ENCODE results near the gene PSMB5. TPM values are rescaled to one million over a fixed set of nuclear protein-coding genes. Genes with fewer than 3 reads are reported as not detected.
A peak's percentile ranks its signal among the peaks of the same experiment; 100 is the strongest.

PSMB5 gene
- total RNA-seq, 1 donor from 2014 or later = 67.6 TPM

GRCh38 chr14:22987291-22987690, 47.4 kb downstream of the PSMB5 start:
- no peak for DNase-seq (ENCODE audit: low spot score)

GRCh38 chr14:22986508-22987054, 48.1 kb downstream of the PSMB5 start:
- peak; percentile 92 for DNase-seq (ENCODE audit: low spot score)

- no peak for DNase-seq (ENCODE audit: low spot score)
Measured at GRCh38 chr14:22985894-22986507, 48.7 kb downstream of the PSMB5 start.

- DNase-seq (ENCODE audit: low spot score) = no peak
Measured at GRCh38 chr14:22984959-22985658, 49.6 kb downstream of the PSMB5 start.

GRCh38 chr14:22982477-22983245, 52.0 kb downstream of the PSMB5 start, which contains the start of gene AJUBA:
Gene AJUBA, minus strand, starts transcription at chr14:22982551. Its CDS starts 285 bp downstream, at chr14:22982266.
- peak; percentile 90 for DNase-seq (ENCODE audit: low spot score)

- DNase-seq (ENCODE audit: low spot score) = no peak
Measured at GRCh38 chr14:22981876-22982476, 52.7 kb downstream of the PSMB5 start.

GRCh38 chr14:22981090-22981875, 53.4 kb downstream of the PSMB5 start:
- no peak for DNase-seq (ENCODE audit: low spot score)

- DNase-seq (ENCODE audit: low spot score) = peak; percentile 58
Measured at GRCh38 chr14:22980672-22981089, 54.0 kb downstream of the PSMB5 start.

- no peak for DNase-seq (ENCODE audit: low spot score)
Measured at GRCh38 chr14:22979748-22980392, 54.8 kb downstream of the PSMB5 start.

- peak; percentile 64 for DNase-seq (ENCODE audit: low spot score)
Measured at GRCh38 chr14:22978981-22979671, 55.6 kb downstream of the PSMB5 start.

- DNase-seq (ENCODE audit: low spot score) = no peak
Measured at GRCh38 chr14:22978487-22978837, 56.2 kb downstream of the PSMB5 start.

- peak; percentile 61 for DNase-seq (ENCODE audit: low spot score)
Measured at GRCh38 chr14:22977684-22978486, 56.8 kb downstream of the PSMB5 start.

GRCh38 chr14:22977434-22977683, 57.3 kb downstream of the PSMB5 start:
- DNase-seq (ENCODE audit: low spot score) = no peak

- DNase-seq (ENCODE audit: low spot score) = no peak
Measured at GRCh38 chr14:22976620-22977433, 57.9 kb downstream of the PSMB5 start.

Data from ureter (tissue), 1 donor.